NCI-H1092 treated with DMSO at 0.1 percent for 48 hours (cell line): ENCODE results near the gene UBE4A.

ENCODE experiments used
- DNase-seq: peaks from one replicate; lab custom pipeline; 2025; lab: John Stamatoyannopoulos, UW

Gene UBE4A

DNA sequence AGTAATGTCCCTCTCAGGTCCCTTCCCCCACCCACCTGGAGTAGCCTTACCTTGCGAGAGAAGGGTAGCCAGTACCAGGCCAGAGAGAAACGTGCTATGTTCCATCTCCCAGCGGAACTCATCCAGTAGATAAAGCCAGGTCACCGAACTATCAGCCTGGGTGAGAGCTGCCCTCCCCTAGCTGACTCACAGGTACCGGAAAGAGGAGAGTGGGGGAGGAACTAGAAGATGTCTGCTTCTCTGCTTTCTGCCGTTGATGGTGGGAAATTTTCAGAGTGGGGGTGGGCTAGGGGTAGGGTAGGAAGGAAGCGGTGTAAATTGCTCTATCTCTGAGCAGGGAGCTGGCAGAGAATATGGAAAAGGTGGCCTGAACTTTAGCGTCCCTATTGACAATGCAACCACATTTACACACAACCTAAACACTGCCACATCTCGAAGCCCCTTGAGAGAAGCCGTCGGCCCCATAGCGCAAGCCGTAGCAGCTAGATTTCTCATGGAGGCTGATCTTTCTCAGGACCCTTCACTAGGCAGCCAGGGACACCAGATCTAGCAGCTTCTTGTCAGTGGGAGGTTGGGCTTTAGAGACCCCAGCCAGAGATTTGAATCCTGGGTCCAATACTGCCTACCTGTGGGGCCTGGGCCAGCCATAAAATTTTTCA, 16.8 kb upstream of the UBE4A start, which contains the start of gene CD3D:
TSS of gene CD3D (minus strand) at position 203 of the 659 bp plus-strand sequence. CDS start at position 105, 98 bp downstream.
- no peak for DNase-seq

DNA sequence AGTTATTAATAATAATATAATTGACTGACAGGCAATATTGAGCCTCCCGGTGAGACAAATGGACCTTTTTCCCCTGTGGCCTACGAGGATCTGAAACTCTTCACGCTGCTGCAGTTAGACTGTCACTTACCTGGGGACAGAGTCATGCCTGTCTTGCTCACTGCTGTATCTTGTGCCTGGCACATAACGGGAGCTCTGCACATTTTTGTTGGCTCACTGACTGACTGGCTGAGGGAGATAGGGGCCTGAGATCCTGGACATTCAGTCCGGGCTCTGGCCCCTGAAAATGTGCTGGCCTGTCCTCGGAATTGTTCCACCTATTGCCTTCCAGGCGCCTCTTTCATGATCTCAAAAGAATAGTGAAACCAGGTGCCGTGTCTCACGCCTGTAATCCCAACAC, 16.2 kb upstream of the UBE4A start:
- no peak for DNase-seq

DNA sequence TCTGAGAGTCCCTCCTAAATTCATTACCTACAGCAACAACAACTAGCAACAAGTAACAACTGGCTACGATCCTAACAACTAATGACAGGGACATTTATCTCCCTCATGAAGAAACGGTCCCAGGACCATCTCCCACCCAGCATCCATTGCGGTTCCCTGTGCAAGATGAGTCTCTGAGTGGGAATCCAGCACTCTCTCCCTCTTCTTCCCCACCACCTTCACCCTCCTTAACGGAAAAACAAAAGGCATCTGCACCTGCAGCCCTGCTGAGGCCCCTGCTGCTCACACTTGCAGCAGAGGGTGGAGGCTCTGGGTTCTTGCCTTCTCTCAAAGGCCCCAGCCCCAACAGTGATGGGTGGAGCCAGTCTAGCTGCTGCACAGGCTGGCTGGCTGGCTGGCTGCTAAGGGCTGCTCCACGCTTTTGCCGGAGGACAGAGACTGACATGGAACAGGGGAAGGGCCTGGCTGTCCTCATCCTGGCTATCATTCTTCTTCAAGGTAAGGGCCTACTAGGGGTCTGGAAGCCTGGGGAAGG, 15.4 kb upstream of the UBE4A start, which contains the start of gene CD3G:
TSS of gene CD3G (plus strand) at position 364 of the 535 bp plus-strand sequence. CDS start at position 444, 80 bp downstream.
- DNase-seq: no peak

DNA sequence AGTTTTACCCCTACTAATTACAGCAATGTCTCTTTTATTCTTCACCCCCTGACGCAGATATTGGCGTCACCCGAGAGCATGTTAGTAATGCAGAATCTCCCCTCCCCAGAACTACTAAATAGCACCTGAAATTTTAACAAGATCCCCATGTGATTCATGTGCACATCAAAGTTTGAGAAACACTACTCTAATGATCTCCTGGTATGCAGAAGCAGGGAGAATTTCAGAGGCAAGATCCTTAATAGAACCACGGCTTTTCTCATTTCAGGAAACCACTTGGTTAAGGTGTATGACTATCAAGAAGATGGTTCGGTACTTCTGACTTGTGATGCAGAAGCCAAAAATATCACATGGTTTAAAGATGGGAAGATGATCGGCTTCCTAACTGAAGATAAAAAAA, 9.9 kb upstream of the UBE4A start:
- no peak for DNase-seq

DNA sequence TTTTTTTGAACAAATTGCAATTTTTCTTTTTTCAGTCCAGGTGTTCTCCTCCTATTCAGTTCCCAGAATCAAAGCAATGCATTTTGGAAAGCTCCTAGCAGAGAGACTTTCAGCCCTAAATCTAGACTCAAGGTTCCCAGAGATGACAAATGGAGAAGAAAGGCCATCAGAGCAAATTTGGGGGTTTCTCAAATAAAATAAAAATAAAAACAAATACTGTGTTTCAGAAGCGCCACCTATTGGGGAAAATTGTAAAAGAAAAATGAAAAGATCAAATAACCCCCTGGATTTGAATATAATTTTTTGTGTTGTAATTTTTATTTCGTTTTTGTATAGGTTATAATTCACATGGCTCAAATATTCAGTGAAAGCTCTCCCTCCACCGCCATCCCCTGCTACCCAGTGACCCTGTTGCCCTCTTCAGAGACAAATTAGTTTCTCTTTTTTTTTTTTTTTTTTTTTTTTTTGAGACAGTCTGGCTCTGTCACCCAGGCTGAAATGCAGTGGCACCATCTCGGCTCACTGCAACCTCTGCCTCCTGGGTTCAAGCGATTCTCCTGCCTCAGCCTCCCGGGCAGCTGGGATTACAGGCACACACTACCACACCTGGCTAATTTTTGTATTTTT, 6.2 kb upstream of the UBE4A start:
- peak; percentile 7 for DNase-seq

DNA sequence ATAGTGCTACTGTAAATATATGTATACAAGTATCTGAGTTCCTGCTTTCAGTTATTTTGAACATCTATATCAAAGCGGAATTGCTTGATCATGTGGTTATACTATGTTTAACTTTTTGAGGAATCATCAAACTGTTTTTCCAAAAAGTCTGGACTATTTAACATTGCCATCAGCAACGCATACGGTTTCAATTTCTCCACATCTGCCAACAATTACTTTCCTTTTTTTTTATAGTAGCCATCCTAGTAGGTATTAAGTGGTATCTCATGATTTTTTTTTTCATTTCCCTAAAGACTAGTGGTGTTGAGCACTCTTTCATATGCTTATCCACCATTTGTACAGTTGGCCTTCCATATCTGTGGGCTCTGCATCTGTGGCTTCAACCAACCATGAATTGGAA, 1.3 kb upstream of the UBE4A start:
- no peak for DNase-seq

DNA sequence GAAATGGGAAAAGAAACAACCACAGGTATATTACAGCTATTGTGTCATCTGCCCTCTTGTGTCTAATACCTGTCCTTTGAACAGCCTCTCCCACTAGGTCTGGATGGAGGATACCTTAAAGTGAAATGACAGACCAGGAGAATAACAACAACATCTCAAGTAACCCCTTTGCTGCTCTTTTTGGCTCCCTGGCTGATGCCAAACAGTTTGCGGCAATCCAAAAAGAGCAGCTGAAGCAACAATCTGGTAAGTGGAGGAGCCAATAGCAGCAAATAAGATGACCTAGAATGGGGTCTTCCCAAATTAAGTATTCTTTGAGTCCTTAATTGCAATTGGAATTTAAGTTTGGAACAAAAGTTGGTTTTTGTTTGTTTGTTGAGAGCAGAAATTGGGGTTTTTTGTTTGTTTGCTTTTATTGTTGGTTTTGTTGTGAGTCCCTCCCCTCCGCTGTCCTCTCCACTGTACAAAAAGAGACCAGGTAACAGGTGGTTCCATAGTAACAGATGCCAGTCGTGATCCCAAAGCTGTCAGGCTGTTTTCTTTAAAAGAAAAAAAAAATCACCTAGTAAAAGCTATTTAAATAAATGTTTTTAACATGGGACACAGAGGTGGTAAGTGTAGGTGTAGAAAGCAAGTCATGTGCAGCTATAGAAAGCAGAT, 5.7 kb downstream of the UBE4A start:
- no peak for DNase-seq

DNA sequence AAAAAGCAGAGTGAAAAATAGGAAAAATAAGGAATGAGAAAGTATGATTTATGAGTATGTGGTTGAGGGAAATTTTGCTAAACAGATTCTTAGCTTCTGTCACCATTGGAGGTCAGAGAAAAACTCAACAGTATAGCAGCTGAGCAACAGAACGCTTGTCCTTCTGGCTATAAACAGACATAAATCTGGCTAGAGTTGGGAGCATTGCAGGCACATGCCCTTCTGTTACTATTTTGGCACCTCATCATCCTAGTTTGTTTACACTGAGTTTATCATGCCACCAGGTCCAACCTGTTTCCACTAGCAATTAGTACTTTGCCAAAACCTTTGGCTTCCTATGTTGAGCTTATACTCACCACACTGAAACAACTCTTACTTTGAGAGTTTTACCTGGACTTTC, 6.9 kb downstream of the UBE4A start:
- DNase-seq: no peak

DNA sequence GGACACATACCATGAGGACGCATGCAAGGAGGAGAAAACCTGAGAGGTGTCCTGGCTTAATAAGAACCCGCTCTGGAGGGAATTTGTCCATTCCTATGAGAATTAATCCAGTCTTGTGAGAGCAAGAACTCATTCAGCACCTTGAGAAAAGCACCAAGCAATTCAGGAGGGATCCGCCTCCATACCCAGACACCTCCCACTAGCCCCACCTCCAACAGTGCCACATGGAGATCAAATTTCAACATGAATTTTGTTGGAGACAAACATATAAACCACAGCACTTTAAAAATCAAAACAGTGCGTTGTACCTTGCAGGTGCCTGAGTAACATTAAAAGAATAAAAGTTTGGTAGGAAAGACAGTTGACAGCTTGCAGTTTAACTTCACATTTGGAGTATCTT, 11.4 kb downstream of the UBE4A start:
- no peak for DNase-seq

DNA sequence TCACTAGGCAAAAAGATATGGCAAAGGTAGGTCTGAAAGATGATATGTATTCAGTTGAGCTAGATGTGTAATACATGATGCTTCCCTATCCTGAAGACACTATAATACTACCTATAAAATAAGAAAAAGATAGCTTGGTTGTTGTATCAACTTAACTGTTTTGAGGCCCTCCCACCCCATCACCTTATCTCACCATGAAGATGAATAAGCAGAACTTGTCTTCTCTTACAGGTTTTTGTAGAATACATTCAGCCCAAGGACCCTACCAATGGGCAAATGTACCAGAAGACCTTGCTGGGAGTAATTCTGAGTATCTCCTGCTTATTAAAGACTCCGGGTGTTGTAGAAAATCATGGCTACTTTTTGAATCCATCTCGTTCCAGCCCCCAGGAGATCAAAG, 13.9 kb downstream of the UBE4A start:
- DNase-seq: no peak

DNA sequence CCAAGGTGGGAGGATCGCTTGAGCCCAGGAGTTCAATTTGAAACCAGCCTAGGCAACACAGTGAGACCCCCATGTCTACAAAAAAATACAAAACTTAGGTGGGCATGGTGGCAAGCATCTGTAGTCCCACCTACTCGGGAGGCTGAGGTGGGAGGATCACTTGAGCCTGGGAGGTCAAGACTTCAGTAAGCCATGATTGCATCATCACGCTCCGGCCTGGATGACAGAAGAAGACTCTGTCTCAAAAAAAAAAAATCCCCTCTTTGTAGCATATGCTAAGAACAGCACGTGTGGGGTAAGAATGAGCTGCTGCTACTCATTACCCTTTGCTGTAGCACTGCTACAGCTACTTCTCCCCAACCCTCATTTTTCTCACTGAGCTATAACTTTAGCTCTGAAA, 14.5 kb downstream of the UBE4A start:
- no peak for DNase-seq

DNA sequence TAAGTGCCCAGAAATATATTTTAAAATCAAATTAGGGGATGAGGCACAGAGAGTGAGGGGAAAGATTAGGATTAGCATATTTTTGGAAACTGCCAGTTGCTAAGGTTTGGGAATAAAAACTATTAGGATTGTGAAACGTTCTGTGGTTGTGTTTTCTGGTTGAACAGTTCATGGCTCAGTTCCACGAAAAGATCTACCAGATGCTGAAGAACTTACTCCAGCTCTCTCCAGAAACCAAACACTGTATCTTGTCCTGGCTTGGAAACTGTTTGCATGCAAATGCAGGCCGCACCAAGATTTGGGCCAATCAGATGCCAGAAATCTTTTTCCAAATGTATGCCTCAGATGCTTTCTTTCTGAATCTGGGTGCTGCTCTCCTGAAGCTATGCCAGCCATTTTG, 15.3 kb downstream of the UBE4A start:
- no peak for DNase-seq

DNA sequence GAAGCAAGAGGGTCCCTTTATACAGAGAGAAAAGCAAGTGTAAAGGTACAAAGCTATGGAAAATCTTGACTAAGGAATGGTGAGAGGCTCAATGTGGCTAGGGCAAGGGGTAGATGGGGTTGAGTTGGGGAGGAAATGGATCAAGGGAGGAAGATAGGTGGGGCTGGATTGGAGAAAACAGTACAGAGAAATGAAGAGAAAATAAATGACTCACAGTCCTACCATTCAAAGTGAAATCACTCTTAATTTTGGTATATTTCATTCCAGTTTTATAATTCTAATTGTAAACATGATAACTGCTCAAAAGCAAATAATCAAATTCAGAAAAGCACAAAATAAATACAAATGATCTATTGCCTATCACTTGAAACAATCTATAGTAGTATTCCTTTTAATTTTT, 16.6 kb downstream of the UBE4A start:
- DNase-seq: no peak

DNA sequence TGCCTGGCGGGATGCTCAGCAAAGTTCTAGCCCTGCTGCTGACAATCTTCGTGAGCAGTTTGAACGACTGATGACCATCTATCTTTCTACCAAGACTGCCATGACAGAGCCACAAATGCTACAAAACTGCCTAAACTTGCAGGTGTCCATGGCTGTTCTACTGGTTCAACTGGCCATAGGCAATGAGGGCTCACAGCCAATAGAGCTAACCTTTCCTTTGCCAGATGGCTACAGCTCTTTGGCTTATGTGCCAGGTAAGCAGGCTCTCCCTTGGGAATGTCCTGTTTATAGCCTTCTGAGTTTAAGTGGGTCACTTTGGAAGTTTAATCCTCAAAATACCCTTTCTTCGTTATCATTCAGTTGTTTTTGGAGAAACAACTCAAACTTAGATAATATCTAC, 20.1 kb downstream of the UBE4A start:
- DNase-seq: no peak

DNA sequence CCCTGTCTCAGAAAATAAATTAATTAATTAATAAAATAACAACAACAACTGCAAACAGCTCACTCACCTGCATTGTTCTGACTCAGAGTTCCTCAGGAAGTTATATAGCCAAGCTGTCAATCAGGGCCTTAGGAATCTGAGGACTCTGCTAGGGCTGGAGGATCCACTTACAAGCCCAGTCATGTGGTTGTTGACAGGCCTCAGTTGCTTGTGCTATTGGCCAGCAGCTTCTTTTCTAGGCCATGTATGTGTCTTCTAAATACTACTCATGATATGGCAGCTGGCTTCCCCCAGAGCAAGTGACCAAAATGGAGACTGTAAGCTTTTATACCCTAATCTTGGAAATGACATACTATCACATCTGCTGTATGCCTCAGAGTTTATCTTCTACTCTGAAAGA, 21.2 kb downstream of the UBE4A start:
- DNase-seq: no peak

DNA sequence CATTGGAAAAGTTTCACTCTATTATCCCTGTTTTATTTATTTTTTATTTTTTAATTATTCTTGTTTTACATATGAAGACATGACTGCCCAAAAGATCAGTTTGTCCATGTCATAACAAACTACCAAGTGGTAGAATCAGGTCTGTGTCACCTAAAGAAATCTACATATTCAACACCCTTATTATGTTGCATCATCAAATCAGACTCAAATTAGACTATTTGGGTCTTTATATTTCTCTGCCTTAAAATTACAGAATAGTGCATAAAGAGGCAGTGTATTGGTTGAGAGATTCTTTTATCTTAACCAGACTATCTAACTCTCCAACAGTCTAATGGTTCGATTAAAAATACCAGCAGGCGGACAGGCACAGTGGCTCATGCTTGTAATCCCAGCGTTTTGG, 23.6 kb downstream of the UBE4A start:
- no peak for DNase-seq

DNA sequence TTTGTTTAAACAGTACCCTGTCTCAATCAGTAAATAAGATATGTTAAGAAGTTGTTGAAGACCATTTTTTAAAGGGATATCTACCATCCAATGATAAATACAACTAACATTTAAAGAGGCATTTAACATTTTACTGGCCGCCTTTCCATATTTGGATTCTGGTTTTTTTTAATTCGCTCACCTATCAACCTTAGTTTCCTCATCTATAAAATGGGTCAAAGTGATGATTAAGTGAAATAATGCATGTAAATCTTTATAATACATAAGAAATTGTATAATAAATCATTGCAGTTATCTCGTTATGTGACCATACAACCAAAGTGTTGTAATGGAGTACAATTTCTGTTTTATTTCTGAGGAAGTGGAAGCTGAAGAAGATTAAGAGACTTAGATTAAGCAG, 24.3 kb downstream of the UBE4A start:
- DNase-seq: no peak

DNA sequence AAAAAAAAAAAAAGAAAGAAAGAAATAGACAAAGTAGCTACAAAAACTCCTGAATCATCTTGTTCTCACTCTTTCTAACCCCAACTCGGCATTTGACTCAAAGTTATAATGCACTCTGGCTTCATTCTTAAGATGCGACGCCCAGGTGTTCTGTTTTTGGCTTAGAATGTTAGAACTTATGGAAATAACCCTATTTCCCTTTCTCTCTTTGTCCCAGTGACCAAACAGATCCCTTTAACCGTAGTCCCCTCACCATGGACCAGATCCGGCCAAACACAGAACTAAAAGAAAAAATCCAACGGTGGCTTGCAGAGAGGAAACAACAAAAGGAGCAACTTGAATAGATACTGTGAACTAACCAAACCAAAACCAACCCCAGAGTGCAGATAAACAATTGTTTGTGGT, 36.7 kb downstream of the UBE4A start:
- DNase-seq: no peak

DNA sequence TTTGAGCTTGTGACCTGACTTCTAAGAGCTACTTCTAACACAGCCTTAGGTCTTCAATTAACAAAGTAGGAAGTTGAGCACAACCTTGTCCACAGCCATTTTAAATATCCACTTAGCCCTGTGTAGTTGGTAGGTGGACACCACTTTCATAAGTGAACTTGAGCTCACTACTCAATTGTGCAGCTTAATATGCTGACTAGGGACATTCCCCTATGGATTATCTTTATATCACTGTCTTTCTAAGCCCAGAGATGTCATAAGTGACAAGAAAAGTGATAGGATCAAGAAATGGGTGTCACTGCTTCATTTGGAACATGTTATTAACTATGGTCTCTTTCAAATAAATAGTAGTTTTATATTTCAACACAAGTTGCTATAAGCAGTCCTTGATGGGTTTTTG, 38.0 kb downstream of the UBE4A start:
- no peak for DNase-seq

DNA sequence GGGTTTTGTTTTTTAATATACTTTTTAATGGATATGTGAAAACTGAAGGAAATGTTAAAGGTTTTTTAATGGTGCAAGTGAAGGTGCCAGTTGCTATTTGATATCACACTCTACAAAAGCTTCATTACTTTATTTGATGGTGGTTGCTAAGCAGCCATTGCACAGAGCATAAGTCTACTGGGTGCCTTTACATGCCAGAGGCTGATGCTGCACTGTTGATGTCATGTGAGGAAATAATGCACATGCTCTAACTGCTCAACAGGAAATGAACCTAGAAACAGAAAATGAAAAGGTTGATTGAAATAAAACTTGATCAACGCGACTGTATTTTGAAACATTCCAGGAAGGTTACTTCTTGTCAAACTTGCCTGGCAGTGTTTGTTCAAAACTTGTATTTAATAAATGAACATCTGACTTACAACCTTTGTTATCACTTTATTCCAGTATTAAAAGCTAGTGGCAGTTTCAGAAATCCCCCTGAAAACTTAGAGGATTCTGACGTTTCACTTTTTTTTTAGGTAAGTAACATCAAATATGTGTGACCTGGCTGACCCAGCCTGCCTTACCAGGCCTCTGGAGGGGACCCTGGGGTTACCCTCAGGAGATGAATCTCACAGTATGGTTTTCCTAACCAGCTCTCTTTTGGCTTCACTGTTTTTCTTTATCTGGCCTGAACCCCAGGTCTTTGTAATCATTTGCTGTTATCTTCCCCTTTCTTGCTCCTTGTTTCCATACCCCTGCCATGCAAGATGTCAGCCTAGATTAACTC, 39.6 kb downstream of the UBE4A start:
- no peak for DNase-seq

DNA sequence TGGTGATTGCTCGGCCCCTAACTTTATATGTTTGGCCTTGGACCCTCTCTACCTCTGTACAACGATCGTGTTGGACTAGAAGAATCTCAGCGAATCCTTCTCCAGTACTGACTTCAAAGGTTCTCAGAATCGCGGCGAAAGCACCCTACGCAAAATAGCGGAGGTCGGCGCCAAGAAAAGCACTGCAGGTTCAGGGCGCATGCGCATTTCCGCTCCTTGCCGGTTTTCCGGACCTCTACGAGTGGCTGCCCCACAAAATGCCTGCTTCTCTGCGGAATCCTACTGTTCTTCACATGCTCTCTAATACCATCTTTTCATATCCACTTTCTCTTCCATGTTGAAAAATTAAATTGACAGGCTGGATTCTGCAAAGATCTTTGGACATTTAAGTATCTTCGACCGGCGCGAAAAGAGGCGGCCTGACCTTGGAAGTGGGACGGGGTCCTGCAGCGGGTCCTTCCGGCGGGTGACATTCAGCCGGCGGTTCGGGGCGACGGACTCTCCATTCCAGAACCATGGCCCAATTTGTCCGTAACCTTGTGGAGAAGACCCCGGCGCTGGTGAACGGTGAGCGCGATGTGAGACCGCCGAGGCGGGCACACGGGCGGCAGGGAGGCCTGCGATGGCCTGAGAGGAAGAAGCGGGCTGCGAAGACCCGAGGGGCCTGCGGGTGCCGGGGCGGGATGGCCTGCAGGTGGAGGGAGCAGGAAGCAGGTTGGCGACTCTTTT, 41.9 kb downstream of the UBE4A start, which contains the start of gene ATP5MG:
TSS of gene ATP5MG (plus strand) at position 456 of the 729 bp plus-strand sequence. CDS start at position 516, 60 bp downstream.
- DNase-seq: peak; percentile 98
